Lower leg skin (tissue), 3 donors: ENCODE measurements around the gene SPON2.

Experiments used
- CTCF ChIP-seq, 3 donors: fragments of 450-650 bp; IDR thresholded peaks; one replicate each; pipeline ENCODE4 v1.5.1; 2016; ENCODE audit warnings: antibody characterized with exemption in 3 of 3, mild to moderate bottlenecking in 3 of 3, moderate library complexity in 2 of 3
- POLR2A ChIP-seq, 2 donors: fragments of 450-650 bp; IDR thresholded peaks; one replicate each; pipeline ENCODE4 v1.6.1; 2016 to 2017; ENCODE audit warnings: antibody characterized with exemption in 2 of 2, mild to moderate bottlenecking in 1 of 2, moderate library complexity in 1 of 2

- TF ChIP-seq CTCF (IDR thresholded peaks at IDR 0.05), result no peak
- no peak for TF ChIP-seq POLR2A (IDR thresholded peaks at IDR 0.05)
Observed at GRCh38 chr4:1175635-1176229, 3.3 kb upstream of the SPON2 start.
